ENCODE measurements around the gene EEFSEC. TPM values are rescaled to one million over a fixed set of nuclear protein-coding genes. Genes with fewer than 3 reads are reported as not detected.

EEFSEC gene
- total RNA-seq, 1 experiment from 2014 or later, result 14.6 TPM

DNA sequence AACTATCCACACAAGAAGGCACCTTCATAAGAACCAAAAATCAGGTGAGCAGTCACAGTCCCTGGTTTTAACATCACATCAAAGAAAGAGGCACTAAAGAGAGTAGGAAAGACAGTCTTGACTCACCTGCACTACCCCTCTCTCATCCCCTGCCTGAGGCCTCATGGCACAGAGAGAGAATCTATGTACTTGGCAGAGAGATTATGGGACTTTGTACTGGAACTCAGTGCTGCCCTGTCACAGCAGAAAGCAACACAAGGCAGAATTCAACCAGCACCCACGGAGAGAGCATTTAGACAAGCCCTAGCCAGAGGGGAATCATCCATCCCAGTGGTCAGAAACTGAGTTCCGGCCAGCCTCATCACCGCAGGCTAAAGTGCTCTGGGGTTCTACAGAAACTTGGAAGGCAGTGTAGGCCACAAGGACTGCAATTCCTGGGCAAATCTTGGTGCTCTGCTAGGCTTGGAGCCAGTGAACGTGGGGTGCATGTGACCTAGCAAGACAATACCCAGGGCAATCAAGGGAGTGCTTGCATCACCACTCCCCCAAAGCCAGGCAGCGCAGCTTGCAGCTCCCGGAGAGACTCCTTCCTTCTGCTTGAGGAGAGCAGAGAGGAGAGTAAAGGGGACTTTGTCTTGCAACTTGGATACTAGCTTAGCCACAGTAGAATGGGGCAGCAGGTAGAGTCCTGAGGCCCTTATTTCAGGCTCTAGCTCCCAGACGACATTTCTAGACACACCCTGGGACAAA is 21.2 kb upstream of the EEFSEC start:
- no peak overlapping the region for H3K4me3 Mint-ChIP-seq (ENCODE audit: unreplicated experiment)
- no peaks in the 10 kb centered on the region for H3K4me1 Mint-ChIP-seq (ENCODE audit: insufficient read depth, unreplicated experiment)
- no TSS peak for BruUV-seq (replicated peaks)
- H3K9me3 Mint-ChIP-seq (ENCODE audit: unreplicated experiment), result no peaks in the 10 kb centered on the region
- H3K27ac Mint-ChIP-seq (ENCODE audit: low read depth, unreplicated experiment), result no peak overlapping the region
- no peak for DNase-seq (ENCODE audit: unreplicated experiment)
- H3K27me3 Mint-ChIP-seq (ENCODE audit: insufficient read depth, unreplicated experiment), result peaks cover 4% of the 10 kb centered on the region
- CTCF ChIA-PET, result interaction anchor here (0.7 to 2.9 kb wide), 9 partner anchors 9 to 486 kb away, joined by 3 to 37 read pairs (median 5); partner anchors contain the start of gene RUVBL1
- H3K36me3 Mint-ChIP-seq (ENCODE audit: insufficient read depth, unreplicated experiment), result no peaks in the 10 kb centered on the region
- intact Hi-C loops (cut with micrococcal nuclease), result loop anchor here (10.0 kb wide), 1 partner anchor 477 kb away; no protein-coding TSS in a partner anchor
- TF ChIP-seq, protein P1, sequence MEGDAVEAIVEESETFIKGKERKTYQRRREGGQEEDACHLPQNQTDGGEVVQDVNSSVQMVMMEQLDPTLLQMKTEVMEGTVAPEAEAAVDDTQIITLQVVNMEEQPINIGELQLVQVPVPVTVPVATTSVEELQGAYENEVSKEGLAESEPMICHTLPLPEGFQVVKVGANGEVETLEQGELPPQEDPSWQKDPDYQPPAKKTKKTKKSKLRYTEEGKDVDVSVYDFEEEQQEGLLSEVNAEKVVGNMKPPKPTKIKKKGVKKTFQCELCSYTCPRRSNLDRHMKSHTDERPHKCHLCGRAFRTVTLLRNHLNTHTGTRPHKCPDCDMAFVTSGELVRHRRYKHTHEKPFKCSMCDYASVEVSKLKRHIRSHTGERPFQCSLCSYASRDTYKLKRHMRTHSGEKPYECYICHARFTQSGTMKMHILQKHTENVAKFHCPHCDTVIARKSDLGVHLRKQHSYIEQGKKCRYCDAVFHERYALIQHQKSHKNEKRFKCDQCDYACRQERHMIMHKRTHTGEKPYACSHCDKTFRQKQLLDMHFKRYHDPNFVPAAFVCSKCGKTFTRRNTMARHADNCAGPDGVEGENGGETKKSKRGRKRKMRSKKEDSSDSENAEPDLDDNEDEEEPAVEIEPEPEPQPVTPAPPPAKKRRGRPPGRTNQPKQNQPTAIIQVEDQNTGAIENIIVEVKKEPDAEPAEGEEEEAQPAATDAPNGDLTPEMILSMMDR (IDR thresholded peaks at IDR 0.05; ENCODE audit: unreplicated experiment), result no peak
- POLR2A ChIA-PET, result interaction anchor here (0.8 kb wide), 1 partner anchor 36 kb away, joined by 3 read pairs; no protein-coding TSS in a partner anchor

DNA sequence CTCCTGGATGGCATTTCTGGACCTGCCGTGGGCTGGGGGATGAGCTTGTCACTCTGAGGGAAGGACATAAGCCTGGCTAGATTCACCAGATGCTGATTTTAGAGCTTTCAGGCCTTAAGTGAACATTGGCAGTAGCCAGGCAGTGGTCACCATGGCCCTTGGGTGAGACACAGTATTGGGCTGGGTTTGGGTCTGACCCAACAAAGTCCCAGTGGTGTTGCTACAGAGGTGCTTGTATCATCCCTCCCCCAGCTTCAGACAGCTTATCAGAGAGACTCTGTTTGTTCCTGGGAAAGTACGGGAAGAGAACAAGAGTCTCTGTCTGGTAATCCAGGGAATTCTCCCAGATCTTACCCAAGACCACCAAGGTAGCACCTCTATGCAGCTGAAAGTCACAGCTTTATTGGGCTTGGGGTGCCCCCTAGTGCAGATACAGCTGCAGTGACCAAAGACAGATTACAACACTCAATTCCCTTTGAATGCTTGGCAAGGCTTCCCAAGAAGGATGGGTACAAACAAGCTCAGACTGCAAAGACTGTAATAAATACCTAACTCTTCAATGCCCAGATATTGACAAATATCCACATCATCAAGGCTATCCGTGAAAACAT is 19.9 kb upstream of the EEFSEC start:
- intact Hi-C loops (cut with micrococcal nuclease), result loop anchor here (1.0 to 10.0 kb wide), 3 partner anchors 38 to 479 kb away; no protein-coding TSS in a partner anchor
- no peak overlapping the region for H3K4me3 Mint-ChIP-seq (ENCODE audit: unreplicated experiment)
- H3K36me3 Mint-ChIP-seq (ENCODE audit: insufficient read depth, unreplicated experiment), result no peaks in the 10 kb centered on the region
- peaks cover 17% of the 10 kb centered on the region for H3K27me3 Mint-ChIP-seq (ENCODE audit: insufficient read depth, unreplicated experiment)
- ChIA-PET CTCF (interaction anchor here (0.5 to 2.9 kb wide), 30 partner anchors 10 to 606 kb away, joined by 3 to 37 read pairs (median 3); partner anchors contain the start of gene RUVBL1), POLR2A (interaction anchor here (0.6 to 2.0 kb wide), 6 partner anchors 10 to 172 kb away, joined by 3 to 19 read pairs (median 3); partner anchors contain the start of gene RUVBL1)
- no peaks in the 10 kb centered on the region for H3K4me1 Mint-ChIP-seq (ENCODE audit: insufficient read depth, unreplicated experiment)
- TF ChIP-seq, protein P1 (IDR thresholded peaks at IDR 0.05; ENCODE audit: unreplicated experiment), result peak; percentile 80
- no TSS peak for BruUV-seq (replicated peaks)
- H3K9me3 Mint-ChIP-seq (ENCODE audit: unreplicated experiment), result no peaks in the 10 kb centered on the region
- H3K27ac Mint-ChIP-seq (ENCODE audit: low read depth, unreplicated experiment), result no peak overlapping the region
- DNase-seq (ENCODE audit: unreplicated experiment), result peak; percentile 75

DNA sequence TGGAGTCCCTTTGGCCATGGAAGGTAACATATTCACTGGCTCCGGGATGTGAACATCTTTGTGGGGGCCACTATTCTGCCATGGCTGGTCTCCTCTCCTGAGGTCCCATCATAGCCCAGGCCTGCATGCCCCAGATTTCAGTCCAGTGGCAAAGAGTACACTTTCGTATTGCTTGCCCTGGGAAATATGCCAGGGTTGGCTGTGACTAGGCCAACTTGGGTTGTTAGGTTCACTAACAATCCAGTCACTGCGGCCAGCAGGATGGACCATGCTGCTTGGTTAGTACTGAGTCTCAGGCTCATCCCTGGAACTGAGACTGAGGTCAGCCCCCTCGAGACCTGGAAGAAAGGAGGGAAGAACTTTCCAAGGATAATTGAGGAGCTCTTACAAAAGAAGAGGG is 9.8 kb upstream of the EEFSEC start:
- Mint-ChIP-seq H3K9me3 (ENCODE audit: unreplicated experiment) (no peaks in the 10 kb centered on the region), H3K4me3 (ENCODE audit: unreplicated experiment) (no peak overlapping the region), H3K4me1 (ENCODE audit: insufficient read depth, unreplicated experiment) (no peaks in the 10 kb centered on the region), H3K36me3 (ENCODE audit: insufficient read depth, unreplicated experiment) (peaks cover 5% of the 10 kb centered on the region), H3K27ac (ENCODE audit: low read depth, unreplicated experiment) (no peak overlapping the region), H3K27me3 (ENCODE audit: insufficient read depth, unreplicated experiment) (peaks cover 12% of the 10 kb centered on the region)
- CTCF ChIA-PET, result interaction anchor here (0.7 to 1.0 kb wide), 2 partner anchors 10 to 179 kb away, joined by 4 to 6 read pairs; no protein-coding TSS in a partner anchor
- TF ChIP-seq, protein P1 (IDR thresholded peaks at IDR 0.05; ENCODE audit: unreplicated experiment), result no peak
- intact Hi-C loops (cut with micrococcal nuclease), result no loop called here
- BruUV-seq (replicated peaks), result no TSS peak
- DNase-seq (ENCODE audit: unreplicated experiment), result no peak
- POLR2A ChIA-PET, result no interaction called here

Data from MCF 10A (cell line).